ENCODE data around the gene MTMR3.

DNA sequence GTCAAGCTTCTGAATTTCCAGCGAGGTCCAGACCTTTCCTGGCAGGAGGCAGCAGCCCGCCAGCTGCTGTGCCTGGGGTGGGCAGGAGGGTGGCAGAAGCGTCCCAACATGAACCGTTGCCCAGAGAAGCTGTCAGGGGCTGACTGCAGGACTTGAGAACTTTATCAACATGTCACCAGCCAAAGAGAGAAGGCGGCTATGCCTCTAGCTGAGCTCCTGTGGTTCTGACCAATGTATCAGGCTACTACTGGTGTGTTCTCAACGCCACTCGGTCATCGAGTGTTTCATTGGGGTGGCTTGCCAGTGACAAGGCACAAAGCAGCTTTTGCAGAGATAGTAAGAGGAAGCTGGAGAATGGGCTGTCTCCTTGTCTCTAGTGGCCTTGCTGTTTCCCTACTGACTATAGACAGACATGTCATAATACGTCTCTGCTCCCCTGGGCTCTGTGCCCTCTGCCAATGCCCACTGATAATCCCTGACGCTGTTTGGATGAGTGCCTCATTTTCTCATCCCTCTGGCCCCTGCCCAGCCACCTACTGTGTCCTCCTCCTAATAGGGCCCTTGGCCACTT, 27.3 kb upstream of the MTMR3 start:
- TF ChIP-seq, protein P1, sequence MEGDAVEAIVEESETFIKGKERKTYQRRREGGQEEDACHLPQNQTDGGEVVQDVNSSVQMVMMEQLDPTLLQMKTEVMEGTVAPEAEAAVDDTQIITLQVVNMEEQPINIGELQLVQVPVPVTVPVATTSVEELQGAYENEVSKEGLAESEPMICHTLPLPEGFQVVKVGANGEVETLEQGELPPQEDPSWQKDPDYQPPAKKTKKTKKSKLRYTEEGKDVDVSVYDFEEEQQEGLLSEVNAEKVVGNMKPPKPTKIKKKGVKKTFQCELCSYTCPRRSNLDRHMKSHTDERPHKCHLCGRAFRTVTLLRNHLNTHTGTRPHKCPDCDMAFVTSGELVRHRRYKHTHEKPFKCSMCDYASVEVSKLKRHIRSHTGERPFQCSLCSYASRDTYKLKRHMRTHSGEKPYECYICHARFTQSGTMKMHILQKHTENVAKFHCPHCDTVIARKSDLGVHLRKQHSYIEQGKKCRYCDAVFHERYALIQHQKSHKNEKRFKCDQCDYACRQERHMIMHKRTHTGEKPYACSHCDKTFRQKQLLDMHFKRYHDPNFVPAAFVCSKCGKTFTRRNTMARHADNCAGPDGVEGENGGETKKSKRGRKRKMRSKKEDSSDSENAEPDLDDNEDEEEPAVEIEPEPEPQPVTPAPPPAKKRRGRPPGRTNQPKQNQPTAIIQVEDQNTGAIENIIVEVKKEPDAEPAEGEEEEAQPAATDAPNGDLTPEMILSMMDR (IDR thresholded peaks at IDR 0.05) = no peak
- peak in 1 of 2 donors; percentile 26 for TF ChIP-seq POLR2A (IDR thresholded peaks at IDR 0.05)

All from adrenal gland (tissue), 5 donors.